Neuronal stem cell (in vitro differentiated cells): ENCODE measurements around the gene CSMD2.

Source experiments
- DNase-seq: peaks from one replicate; pipeline ENCODE4 v3.0.0-alpha.2; 2013; ENCODE audit warnings: low spot score
- H2AFZ ChIP-seq: one replicate; pipeline ENCODE4 v1.6.1; 2013; ENCODE audit warnings: mild to moderate bottlenecking, low read length, inconsistent platforms
- H2AK5ac ChIP-seq: 2 replicates; pipeline ENCODE4 v1.6.1; 2013; ENCODE audit warnings: low read depth, mild to moderate bottlenecking, inconsistent platforms, low read length, moderate library complexity, mixed read lengths
- H2BK120ac ChIP-seq: 2 replicates; pipeline ENCODE4 v1.6.1; 2013; ENCODE audit warnings: low read depth, mild to moderate bottlenecking, inconsistent platforms, low read length, moderate library complexity, mixed read lengths
- H2BK12ac ChIP-seq: one replicate; pipeline ENCODE4 v1.6.1; 2013; ENCODE audit warnings: low read length, inconsistent platforms
- H2BK15ac ChIP-seq: 2 replicates; pipeline ENCODE4 v1.6.1; 2013; ENCODE audit warnings: mild to moderate bottlenecking, low read length, inconsistent platforms, mixed read lengths
- H2BK5ac ChIP-seq: one replicate; pipeline ENCODE4 v1.6.1; 2013; ENCODE audit warnings: inconsistent platforms, mild to moderate bottlenecking, low read length, moderate library complexity
- H3K14ac ChIP-seq: one replicate; pipeline ENCODE4 v1.6.1; 2013; ENCODE audit warnings: low read length, inconsistent platforms
- H3K18ac ChIP-seq: 2 replicates; pipeline ENCODE4 v1.6.1; 2013; ENCODE audit warnings: low read length, inconsistent platforms
- H3K23ac ChIP-seq: 2 replicates; pipeline ENCODE4 v1.6.1; 2013; ENCODE audit warnings: low read depth, mild to moderate bottlenecking, mixed read lengths, low read length, inconsistent platforms; ENCODE audit not compliant: poor library complexity
- H3K27ac ChIP-seq: replicated peaks from 3 replicates; pipeline ENCODE4 v1.5.1; 2013; ENCODE audit warnings: low read length, inconsistent platforms
- H3K27me3 ChIP-seq, 3 experiments: 2 replicates each; pipeline ENCODE4 v1.6.1; 2013; ENCODE audit warnings: low read length in 3 of 3, mild to moderate bottlenecking in 2 of 3, inconsistent platforms in 1 of 3, low read depth in 1 of 3, mixed read lengths in 1 of 3, moderate library complexity in 1 of 3; ENCODE audit not compliant: control insufficient read depth in 3 of 3, insufficient read depth in 3 of 3
- H3K36me3 ChIP-seq, 2 donors: replicated peaks in 1 of 2; 2 replicates each; pipeline ENCODE4 v1.6.1; 2013; ENCODE audit warnings: low read length in 2 of 2; ENCODE audit not compliant: control insufficient read depth in 2 of 2, insufficient read depth in 2 of 2
- H3K4ac ChIP-seq: 2 replicates; pipeline ENCODE4 v1.6.1; 2013; ENCODE audit warnings: inconsistent platforms, mild to moderate bottlenecking, low read length, moderate library complexity
- H3K4me1 ChIP-seq, 2 donors: 1 replicate in 1 of 2; 2 replicates in 1 of 2; pipeline ENCODE4 v1.6.1; 2013; ENCODE audit warnings: low read length in 2 of 2, low read depth in 1 of 2; ENCODE audit not compliant: control insufficient read depth in 2 of 2, insufficient read depth in 1 of 2
- H3K4me2 ChIP-seq: one replicate; pipeline ENCODE4 v1.6.1; 2013; ENCODE audit warnings: mild to moderate bottlenecking, low read length, inconsistent platforms; ENCODE audit not compliant: insufficient read depth, poor library complexity, severe bottlenecking
- H3K4me3 ChIP-seq, 2 donors: 2 replicates each; pipeline ENCODE4 v1.5.1; 2013; ENCODE audit warnings: low read length in 2 of 2, mild to moderate bottlenecking in 2 of 2, inconsistent platforms in 1 of 2, moderate library complexity in 1 of 2
- H3K79me1 ChIP-seq: one replicate; pipeline ENCODE4 v1.6.1; 2013; ENCODE audit warnings: low read depth, mild to moderate bottlenecking, inconsistent platforms, low read length, moderate library complexity
- H3K9ac ChIP-seq: one replicate; pipeline ENCODE4 v1.6.1; 2013; ENCODE audit warnings: mild to moderate bottlenecking, low read depth, low read length, inconsistent platforms; ENCODE audit not compliant: poor library complexity
- H3K9me3 ChIP-seq, 2 donors: replicated peaks in 1 of 2; 2 replicates each; pipeline versions ENCODE3 to v1.6.1; 2013; ENCODE audit warnings: low read length in 2 of 2, mild to moderate bottlenecking in 2 of 2, inconsistent platforms in 1 of 2, low read depth in 1 of 2, mixed read lengths in 1 of 2, moderate library complexity in 1 of 2; ENCODE audit not compliant: control insufficient read depth in 2 of 2, insufficient read depth in 1 of 2
- H4K8ac ChIP-seq: one replicate; pipeline ENCODE4 v1.6.1; 2013; ENCODE audit warnings: low read depth, mild to moderate bottlenecking, inconsistent platforms, low read length, moderate library complexity
- H4K91ac ChIP-seq: one replicate; pipeline ENCODE4 v1.6.1; 2013; ENCODE audit warnings: low read length, low read depth, mild to moderate bottlenecking, inconsistent platforms; ENCODE audit not compliant: poor library complexity
- whole genome bisulfite sequencing, 2 donors: extraction: QIAGEN DNeasy Blood & Tissue Kit; methylation state at CpG; one replicate each; pipeline ENCODE4 v1.1.7; 2013; ENCODE audit warnings: missing lambda C conversion rate in 2 of 2, mixed read lengths in 1 of 2; ENCODE audit not compliant: insufficient read length in 2 of 2, insufficient replicate concordance in 1 of 2; ENCODE audit errors: extremely low coverage in 2 of 2; 5-methylcytosine and 5-hydroxymethylcytosine counted together

CSMD2 gene

DNA sequence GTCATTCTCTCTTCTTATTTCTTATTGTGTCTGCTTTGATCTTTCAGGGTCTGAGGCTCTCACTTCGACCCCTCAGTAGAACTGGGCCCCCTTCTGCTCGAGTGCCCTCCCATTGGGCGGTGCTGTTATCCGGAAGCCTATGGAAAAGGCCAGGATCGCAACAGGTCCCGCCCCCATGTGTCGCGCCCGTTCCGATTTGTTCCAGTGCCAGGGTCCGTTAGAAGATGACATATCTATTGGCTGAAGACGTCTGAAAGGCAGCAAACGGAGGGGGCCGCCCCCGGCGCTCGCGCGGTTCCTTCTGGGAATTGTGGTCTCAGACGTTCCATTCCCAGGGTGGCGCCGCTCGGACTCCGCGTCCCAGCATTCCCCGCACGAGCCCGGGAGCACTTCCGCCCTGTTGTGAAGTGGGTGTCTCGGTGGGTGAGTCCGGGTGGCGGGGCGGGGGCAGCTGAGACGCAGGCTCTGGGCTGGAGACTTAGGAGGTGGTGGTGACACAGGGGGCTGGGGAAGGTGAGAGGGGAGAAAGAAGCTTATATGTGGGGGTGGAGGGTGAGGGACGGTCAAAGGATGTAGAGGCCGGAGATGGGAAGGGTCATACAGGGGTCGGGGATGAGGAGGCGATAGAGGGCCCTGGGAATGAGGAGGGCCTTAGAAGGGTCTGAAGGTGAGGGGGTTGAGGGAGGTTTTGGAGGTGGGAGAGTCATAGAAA lies 692.6 kb downstream of the CSMD2 start, which contains the start of gene ZSCAN20:
Gene ZSCAN20 (plus strand): TSS at position 377 of the 712 bp plus-strand sequence. CDS start 6,644 bp downstream, outside the sequence.
- Histone ChIP-seq H3K4me1 (peaks cover 8 to 25% of the 10 kb centered on the region in 2 donors), H3K79me1 (no peaks in the 10 kb centered on the region), H3K18ac (peak within 1 kb of the TSS; percentile 44), H3K9ac (peak within 1 kb of the TSS; percentile 82), H2AFZ (peak within 1 kb of the TSS; percentile 85), H3K4ac (no peak within 1 kb of the TSS), H4K91ac (no peak within 1 kb of the TSS), H2BK12ac (no peak within 1 kb of the TSS), H3K9me3 (no peaks in the 10 kb centered on the region), H3K14ac (no peak within 1 kb of the TSS), H2BK15ac (no peak within 1 kb of the TSS), H2BK120ac (no peak within 1 kb of the TSS), H3K27me3 (no peaks in the 10 kb centered on the region), H4K8ac (no peak within 1 kb of the TSS), H3K4me2 (peak within 1 kb of the TSS; percentile 70), H3K27ac (no peak within 1 kb of the TSS), H3K36me3 (no peaks in the 10 kb centered on the region), H3K23ac (no peak within 1 kb of the TSS), H2BK5ac (no peak within 1 kb of the TSS), H3K4me3 (peak within 1 kb of the TSS; percentile 64 to 81), H2AK5ac (no peak within 1 kb of the TSS)
- no CpG with 5 or more reads among the region's 38 CpGs for WGBS, 2 donors
- peak; percentile 94 for DNase-seq

DNA sequence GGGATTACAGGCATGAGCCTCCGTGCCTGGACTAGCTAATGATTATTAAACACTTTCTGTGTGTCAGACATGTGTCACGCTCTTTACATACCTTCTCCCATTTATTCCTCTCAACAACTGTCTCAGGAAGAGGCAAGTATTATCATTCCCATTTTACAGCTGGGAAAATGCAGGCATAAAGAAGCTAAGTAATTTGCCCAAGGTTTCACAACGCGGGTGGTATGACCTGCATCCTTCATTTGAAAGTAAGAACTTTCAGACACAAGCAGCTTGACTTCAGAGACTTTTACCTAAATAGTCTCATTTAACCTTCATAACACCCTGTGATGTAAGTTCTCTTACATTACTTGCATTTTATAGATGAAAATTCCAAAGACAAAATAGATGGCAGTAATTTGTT lies 693.6 kb downstream of the CSMD2 start:
- Histone ChIP-seq H3K4me1 (peaks cover 8 to 25% of the 10 kb centered on the region in 2 donors), H2BK12ac (no peak overlapping the region), H4K91ac (no peak overlapping the region), H3K27ac (no peak overlapping the region), H3K4me3 (no peak overlapping the region), H2BK15ac (no peak overlapping the region), H3K4ac (no peak overlapping the region), H3K79me1 (no peaks in the 10 kb centered on the region), H3K18ac (no peak overlapping the region), H2AK5ac (no peak overlapping the region), H3K14ac (no peak overlapping the region), H3K36me3 (no peaks in the 10 kb centered on the region), H2BK5ac (no peak overlapping the region), H3K9me3 (no peaks in the 10 kb centered on the region), H3K23ac (no peak overlapping the region), H2AFZ (no peak overlapping the region), H3K4me2 (no peak overlapping the region), H3K27me3 (no peaks in the 10 kb centered on the region), H2BK120ac (no peak overlapping the region), H3K9ac (no peak overlapping the region), H4K8ac (no peak overlapping the region)
- no peak for DNase-seq
- WGBS, 2 donors = no CpG with 5 or more reads among the region's 4 CpGs

DNA sequence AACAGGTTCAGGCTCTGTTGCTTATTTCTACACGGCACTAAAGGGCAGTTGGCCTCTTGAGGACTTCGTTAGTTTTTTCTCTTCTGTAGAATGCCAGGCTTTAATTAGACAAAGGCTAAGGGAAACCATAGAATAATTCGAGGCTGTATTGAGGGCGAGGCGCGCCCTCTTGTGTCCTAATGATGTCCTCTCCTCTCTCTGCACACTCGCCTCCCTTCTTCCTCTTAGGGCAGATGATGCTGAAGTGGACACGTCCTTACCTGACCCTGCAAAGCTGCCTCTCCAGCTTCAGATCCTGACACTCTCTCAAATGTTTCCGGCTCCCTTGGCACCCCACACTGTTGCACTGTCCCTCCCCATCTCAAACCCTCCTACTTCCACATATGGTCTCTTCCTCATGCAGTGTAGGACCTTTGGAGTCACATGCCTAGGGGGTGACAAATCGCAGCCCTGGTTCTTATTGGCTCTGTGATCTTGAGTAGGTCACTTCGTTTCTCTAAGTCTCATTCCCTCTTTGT lies 694.5 kb downstream of the CSMD2 start:
- Histone ChIP-seq H3K27ac (no peak overlapping the region), H2BK5ac (no peak overlapping the region), H3K27me3 (no peaks in the 10 kb centered on the region), H4K91ac (no peak overlapping the region), H3K23ac (no peak overlapping the region), H3K14ac (no peak overlapping the region), H4K8ac (no peak overlapping the region), H2AFZ (peak overlapping the region; percentile 92), H3K4me2 (no peak overlapping the region), H2BK12ac (no peak overlapping the region), H2AK5ac (no peak overlapping the region), H3K79me1 (no peaks in the 10 kb centered on the region), H3K9me3 (no peaks in the 10 kb centered on the region), H3K36me3 (no peaks in the 10 kb centered on the region), H3K18ac (no peak overlapping the region), H3K4me3 (no peak overlapping the region), H3K4ac (no peak overlapping the region), H3K4me1 (peaks cover 8 to 25% of the 10 kb centered on the region in 2 donors), H3K9ac (no peak overlapping the region), H2BK15ac (no peak overlapping the region), H2BK120ac (no peak overlapping the region)
- peak; percentile 76 for DNase-seq
- no CpG with 5 or more reads among the region's 11 CpGs for WGBS, 2 donors

DNA sequence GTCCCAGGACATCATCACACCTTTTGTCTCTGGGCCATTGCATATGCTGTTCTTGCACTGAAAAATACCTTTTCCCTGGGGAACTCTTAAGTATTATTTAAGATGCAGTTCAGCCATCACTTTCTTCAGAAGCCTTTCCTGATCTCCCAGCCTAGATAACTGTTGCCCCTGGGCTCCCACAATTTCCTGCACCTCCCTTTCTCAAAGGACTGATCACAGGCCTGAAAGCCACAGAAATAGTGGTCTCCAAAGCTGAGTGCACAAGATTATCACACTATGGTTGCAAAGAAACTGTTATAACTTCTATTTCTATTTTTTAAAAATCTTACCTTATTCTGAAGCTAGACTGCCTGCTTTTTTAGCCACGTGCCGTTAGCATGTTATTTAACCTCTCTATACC lies 695.3 kb downstream of the CSMD2 start:
- no peak overlapping the region for H3K23ac ChIP-seq
- H3K4me2 ChIP-seq = no peak overlapping the region
- no peak overlapping the region for H3K14ac ChIP-seq
- H4K8ac ChIP-seq = no peak overlapping the region
- no peak overlapping the region for H3K18ac ChIP-seq
- H3K4me3 ChIP-seq = no peak overlapping the region
- no peak overlapping the region for H3K27ac ChIP-seq
- H3K9me3 ChIP-seq = no peaks in the 10 kb centered on the region
- H3K4me1 ChIP-seq = peaks cover 8 to 25% of the 10 kb centered on the region in 2 donors
- H2BK12ac ChIP-seq = no peak overlapping the region
- H3K36me3 ChIP-seq = no peaks in the 10 kb centered on the region
- no peak for DNase-seq
- no peak overlapping the region for H2BK5ac ChIP-seq
- no peak overlapping the region for H3K4ac ChIP-seq
- H2AFZ ChIP-seq = no peak overlapping the region
- no CpG with 5 or more reads among the region's 2 CpGs for WGBS, 2 donors
- H2BK120ac ChIP-seq = no peak overlapping the region
- H3K79me1 ChIP-seq = no peaks in the 10 kb centered on the region
- no peak overlapping the region for H2AK5ac ChIP-seq
- H4K91ac ChIP-seq = no peak overlapping the region
- no peak overlapping the region for H2BK15ac ChIP-seq
- H3K27me3 ChIP-seq = no peaks in the 10 kb centered on the region
- no peak overlapping the region for H3K9ac ChIP-seq
